Measurements from ENCODE around the gene ERO1B.
"Not testable (repeated sequence)": the region's sequence is repeated elsewhere in the genome, so short reads cannot be mapped to it uniquely, and the experiment has no call there.

Gene ERO1B

GRCh38 chr1:236247286-236247685, 34.5 kb downstream of the ERO1B start:
- no peak for DNase-seq

- DNase-seq, result no peak
These were observed 39.2 kb downstream of the ERO1B start for GRCh38 chr1:236242568-236242967.

GRCh38 chr1:236240675-236241074, 41.1 kb downstream of the ERO1B start:
- DNase-seq, result no peak

- no peak for DNase-seq
These were observed 42.6 kb downstream of the ERO1B start for GRCh38 chr1:236239092-236239585.

GRCh38 chr1:236235116-236235515, 46.6 kb downstream of the ERO1B start:
- DNase-seq, result no peak

GRCh38 chr1:236228411-236228810, 53.3 kb downstream of the ERO1B start:
- no peak for DNase-seq

GRCh38 chr1:236222632-236223031, 59.1 kb downstream of the ERO1B start:
- DNase-seq, result no peak

- DNase-seq, result no peak
These were observed 61.3 kb downstream of the ERO1B start for GRCh38 chr1:236220473-236220872.

GRCh38 chr1:236214761-236215160, 67.0 kb downstream of the ERO1B start:
- DNase-seq, result no peak

GRCh38 chr1:236213534-236213933, 68.2 kb downstream of the ERO1B start:
- DNase-seq, result no peak

- DNase-seq, result no peak
These were observed 69.9 kb downstream of the ERO1B start for GRCh38 chr1:236211815-236212214.

- DNase-seq, result no peak
These were observed 72.0 kb downstream of the ERO1B start for GRCh38 chr1:236209713-236210112.

- no peak for DNase-seq
These were observed 72.6 kb downstream of the ERO1B start for GRCh38 chr1:236209185-236209584.

- DNase-seq, result no peak
These were observed 74.2 kb downstream of the ERO1B start for GRCh38 chr1:236207569-236207968.

- DNase-seq, result peak; percentile 25
These were observed 74.6 kb downstream of the ERO1B start for GRCh38 chr1:236207121-236207520.

GRCh38 chr1:236206548-236206947, 75.2 kb downstream of the ERO1B start:
- DNase-seq, result peak; percentile 86

GRCh38 chr1:236204656-236205055, 77.1 kb downstream of the ERO1B start:
- DNase-seq, result no peak

- no peak for DNase-seq
These were observed 77.7 kb downstream of the ERO1B start for GRCh38 chr1:236204039-236204438.

GRCh38 chr1:236201786-236202185, 80.0 kb downstream of the ERO1B start:
- no peak for DNase-seq

- no peak for DNase-seq
These were observed 80.8 kb downstream of the ERO1B start for GRCh38 chr1:236200925-236201324.

GRCh38 chr1:236193184-236193583, 88.6 kb downstream of the ERO1B start:
- no peak for DNase-seq

GRCh38 chr1:236188084-236188483, 93.7 kb downstream of the ERO1B start:
- not testable (repeated sequence) for DNase-seq

- DNase-seq, result not testable (repeated sequence)
These were observed 95.3 kb downstream of the ERO1B start for GRCh38 chr1:236186471-236186870.

- DNase-seq, result no peak
These were observed 96.1 kb downstream of the ERO1B start for GRCh38 chr1:236185687-236186086.

- no peak for DNase-seq
These were observed 100.7 kb downstream of the ERO1B start for GRCh38 chr1:236181059-236181458.

- DNase-seq, result no peak
These were observed 102.1 kb downstream of the ERO1B start for GRCh38 chr1:236179634-236180033.
